ENCODE measurements around the gene DOCK10.
A peak's percentile ranks its signal among the peaks of the same experiment; 100 is the strongest.
"Not testable (repeated sequence)": the region's sequence is repeated elsewhere in the genome, so short reads cannot be mapped to it uniquely, and the experiment has no call there.

The DOCK10 gene

DNA sequence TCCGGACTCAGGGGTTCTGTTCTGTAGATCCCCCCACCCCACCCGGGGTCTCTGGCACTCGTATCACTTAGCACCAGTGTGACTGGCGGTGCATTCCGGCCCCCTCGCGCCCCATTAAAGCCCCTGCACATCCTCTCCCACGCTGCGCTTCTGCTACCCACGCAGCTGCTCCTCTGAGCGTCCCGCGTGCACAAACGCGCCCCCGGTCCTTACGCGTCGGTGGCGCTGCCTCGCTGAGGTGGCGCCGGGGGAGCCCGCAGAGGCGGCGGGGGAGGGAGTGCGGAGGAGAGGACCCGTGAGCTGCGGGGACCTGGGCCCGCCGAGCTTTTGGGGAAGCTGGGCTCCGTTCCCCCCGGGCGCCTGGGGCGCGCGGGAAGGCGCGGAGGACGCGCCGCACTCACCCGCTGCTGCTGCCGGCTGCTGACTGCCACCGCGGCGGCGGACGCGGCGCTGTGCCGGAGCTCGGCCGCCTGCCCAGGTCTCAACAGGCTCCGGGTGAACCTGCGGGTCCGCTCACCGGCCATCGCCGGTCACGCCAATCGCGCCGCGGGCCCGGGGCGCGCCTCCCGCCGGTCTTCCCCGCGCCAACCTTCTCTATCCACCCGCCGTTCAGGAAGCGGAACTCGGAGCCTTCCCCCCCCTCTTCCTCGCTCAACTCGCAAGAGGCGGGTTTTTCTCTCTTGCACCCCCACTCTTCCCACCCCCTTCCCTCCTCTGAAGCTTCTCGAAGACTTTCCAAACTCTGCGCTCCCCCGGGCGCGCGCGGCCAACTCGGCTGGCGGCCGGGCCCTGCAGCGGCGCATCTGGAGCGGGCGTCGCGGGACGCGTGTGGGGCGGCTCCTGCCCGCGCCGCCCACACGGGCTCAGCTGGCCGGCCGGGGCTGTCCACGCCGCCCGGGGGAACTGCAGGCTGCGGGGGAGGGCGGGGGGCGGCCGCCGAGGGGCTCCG, at the start of gene DOCK10:
TSS of gene DOCK10 (minus strand) at position 618 of the 949 bp plus-strand sequence. CDS start at position 524, 94 bp downstream.
- peak; percentile 57 for DNase-seq (ENCODE audit: low spot score)
- no peak for FAIRE-seq

DNA sequence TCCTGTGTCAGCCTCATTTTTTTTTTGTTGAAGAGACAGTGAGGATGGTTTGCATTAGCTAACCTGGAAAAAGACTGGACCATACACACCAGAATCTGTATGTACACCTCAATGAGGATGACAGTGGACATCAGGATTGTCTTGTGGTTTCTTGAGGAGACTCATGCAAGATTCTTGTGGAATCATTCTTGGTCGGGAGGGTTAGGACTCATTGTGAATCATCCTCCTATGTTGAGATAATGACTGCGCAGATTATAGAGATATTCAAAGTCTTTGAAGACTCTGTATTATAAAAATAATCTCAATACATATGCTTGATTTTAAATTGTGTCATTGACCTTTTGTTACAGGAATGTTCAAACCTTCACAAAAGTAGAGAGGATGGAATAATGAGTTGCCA, 49.1 kb upstream of the DOCK10 start:
- peak; percentile 64 for DNase-seq (ENCODE audit: low spot score)
- peak; percentile 52 for FAIRE-seq

DNA sequence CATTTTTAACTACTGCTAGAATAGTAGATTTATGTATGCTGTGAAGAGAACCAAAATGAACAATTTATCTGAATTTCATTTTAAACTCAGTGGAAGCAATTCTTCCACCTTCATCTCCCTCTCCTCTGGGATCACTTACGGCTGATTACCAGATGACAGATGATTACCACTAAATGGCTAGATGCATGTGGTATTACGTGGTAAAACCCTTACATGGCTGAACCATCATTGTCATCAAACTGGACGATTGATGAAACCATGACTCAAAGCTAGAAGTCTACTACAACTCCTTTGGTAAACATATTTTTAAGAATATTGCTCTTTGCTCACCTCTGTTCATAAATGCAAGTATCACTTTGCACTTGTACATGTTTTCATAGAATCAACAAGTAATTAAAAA, 48.5 kb upstream of the DOCK10 start:
- DNase-seq (ENCODE audit: low spot score) (no peak), FAIRE-seq (no peak)

DNA sequence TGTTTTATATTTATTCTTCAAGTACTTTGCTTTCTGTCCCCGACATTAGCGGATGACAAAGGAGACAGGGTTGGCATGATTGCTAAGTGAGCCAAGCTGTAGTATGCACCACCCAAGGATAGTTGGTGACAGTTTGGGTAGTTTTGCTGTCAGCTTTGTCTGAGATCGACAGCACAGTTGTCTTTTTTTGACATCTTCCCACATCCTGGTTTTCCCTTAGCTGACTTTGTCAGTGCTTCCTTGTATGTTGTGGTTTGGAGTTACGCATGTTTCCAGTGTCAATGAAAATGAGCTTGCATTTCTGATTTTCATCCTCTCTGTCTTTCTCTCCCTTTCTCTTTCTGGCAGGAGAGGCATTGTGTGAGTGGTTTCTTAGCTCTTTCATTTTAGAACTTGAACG, 44.6 kb upstream of the DOCK10 start:
- no peak for FAIRE-seq
- DNase-seq (ENCODE audit: low spot score): no peak

DNA sequence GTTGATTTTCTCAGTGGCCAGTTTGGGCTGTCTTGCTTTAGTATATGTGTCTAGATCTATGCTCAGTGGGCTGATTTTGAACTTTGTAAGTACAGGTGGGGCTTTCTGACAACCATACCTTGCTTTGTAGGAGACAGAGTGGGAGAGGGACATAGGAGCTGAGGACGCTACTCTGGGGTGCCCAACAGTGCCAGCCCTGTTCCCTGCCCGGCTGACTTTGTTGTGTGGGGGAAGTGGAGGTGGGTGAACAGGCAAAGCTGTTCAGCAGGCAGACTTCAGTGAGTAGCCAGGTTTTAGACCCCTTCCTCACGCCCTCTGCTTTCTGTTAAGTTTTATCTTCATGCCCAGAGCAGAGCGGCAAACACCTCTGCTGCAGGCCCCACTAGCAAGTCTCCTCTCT, 44.2 kb upstream of the DOCK10 start:
- no peak for DNase-seq (ENCODE audit: low spot score)
- FAIRE-seq: no peak

DNA sequence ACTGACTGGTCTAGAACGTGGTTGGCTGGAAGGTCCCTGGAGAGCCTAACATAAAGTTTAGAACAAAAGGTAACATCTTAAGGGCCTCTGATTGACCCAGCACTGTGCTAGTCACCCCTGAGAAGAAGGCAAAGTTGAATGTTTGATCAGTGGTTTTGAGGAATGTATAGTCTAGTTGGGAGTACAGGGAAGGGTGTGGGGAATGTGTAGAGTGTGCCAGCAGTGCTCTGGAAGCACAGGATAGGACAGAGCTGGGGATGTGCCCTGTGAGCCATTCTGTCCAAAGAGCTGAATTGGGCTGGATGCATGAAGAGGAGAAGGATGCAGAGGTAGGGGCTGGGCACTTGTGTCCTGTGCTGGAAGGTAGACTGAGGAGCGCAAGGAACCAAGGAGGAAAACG, 41.0 kb upstream of the DOCK10 start:
- FAIRE-seq: no peak

DNA sequence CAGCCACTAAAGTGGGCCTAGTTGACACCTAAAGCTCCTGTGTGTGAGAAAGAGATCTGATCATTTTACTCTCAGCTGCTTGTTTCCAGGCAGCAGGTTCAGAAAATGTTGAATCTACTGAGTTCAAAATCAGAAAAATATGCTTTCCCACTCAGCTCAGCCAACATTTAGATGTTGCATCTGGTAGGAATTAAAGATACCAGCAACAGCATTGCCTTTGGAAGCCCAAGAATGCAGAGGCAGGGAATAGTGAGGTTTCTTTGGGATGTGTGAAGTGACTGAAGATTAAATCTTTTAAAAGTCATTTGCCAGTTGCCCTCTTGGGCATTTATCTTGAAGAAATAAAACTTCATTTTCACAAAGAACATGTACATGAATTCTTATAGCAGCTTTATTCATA, 33.9 kb upstream of the DOCK10 start:
- DNase-seq (ENCODE audit: low spot score) (no peak), FAIRE-seq (no peak)

More for the DNA sequence above, 41.0 kb upstream of the DOCK10 start:
- DNase-seq (ENCODE audit: low spot score): peak; percentile 24

DNA sequence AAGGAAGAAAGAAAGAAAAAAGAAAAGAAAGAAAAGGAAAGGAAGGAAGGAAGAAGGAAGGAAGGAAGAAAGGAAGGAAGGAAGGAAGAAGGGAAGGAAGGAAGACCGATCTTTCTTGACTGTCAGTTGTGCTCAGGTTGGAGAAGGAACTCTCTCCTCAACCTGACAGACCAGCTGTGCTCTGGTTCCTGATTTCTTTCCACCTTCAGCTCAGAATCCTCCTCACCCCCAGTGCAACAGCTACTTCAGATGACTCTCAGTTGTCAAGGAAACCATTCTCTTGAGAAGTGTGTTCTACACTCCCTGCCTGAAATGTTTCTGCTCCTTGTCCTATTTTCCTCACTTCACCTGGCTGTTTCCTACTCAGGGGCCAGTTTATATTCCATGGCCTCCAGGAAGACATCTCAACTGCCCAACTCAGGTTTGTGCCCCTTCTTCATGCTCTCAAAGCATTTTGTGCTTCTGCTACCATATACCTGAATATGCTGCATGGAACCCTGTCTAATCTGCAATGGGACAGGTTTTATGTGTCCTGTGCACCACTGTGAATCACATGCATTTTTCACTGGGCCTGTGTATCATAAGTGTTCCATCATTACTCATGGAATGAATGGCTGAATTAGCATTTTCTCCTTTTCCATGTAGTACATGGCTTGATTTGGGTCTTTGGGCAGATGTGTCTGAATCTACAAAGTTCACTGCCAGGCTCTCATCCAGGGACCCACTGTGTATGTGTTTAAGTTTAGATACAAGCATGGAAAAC, 32.8 kb upstream of the DOCK10 start:
- DNase-seq (ENCODE audit: low spot score) (no peak), FAIRE-seq (no peak)

DNA sequence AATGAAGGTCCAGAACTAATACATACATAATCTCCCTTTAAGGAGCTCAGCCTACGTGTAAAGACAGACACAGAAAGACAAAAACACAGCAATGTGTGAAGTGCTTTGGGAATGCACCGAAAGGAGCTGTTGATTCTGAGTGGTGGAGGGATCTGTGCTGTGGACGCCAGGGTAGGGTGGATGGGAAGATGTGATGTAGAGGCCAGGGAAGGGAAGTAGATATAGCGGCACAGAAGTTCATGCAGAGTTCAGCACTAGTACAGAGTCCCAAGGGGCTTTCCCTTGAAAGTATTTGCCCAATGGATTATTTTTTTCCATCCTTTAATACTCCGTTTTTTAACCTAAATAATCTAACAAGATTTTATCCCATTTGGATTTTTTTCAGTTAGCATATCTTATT, 32.1 kb upstream of the DOCK10 start:
- no peak for FAIRE-seq
- DNase-seq (ENCODE audit: low spot score): no peak

DNA sequence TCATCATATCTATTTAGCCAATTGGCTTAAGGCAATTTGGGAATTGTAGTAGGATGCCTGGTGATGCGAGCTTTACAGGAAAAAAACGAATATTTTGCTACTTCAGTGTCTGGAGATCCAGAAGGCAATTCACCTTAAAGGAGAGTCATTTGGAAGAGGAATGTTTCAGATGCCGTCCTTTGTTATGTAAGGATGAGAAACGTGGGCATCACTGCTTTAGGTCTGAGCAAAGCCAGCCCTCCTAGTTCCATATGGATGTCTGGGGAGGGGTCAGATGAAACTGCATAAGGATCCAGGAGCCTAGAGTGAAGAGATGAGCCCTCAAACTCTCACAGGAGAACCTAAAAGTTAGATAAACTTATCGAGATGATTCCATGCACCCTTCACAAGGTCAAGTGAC, 30.9 kb upstream of the DOCK10 start:
- FAIRE-seq: no peak

DNA sequence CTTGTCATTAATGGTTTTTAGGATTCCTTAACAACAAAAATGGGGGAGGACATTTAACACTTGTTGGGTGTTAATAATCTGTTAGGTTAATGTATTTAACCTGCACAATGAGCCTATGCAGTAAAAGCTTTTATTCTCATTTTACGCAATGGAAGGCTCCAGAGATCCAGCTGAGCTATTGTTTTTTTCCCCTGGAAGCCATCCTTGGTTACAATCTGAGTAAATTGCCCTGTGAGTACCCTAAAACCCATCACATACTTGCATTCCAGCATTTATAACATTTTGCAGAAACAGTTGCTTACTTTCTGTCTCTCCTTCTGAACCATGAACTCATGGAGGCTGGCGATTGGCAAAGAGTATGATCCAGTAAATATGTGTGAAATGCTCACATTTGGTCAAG, 30.2 kb upstream of the DOCK10 start:
- DNase-seq (ENCODE audit: low spot score) (no peak), FAIRE-seq (no peak)

More for the DNA sequence above, 30.9 kb upstream of the DOCK10 start:
- DNase-seq (ENCODE audit: low spot score): no peak

DNA sequence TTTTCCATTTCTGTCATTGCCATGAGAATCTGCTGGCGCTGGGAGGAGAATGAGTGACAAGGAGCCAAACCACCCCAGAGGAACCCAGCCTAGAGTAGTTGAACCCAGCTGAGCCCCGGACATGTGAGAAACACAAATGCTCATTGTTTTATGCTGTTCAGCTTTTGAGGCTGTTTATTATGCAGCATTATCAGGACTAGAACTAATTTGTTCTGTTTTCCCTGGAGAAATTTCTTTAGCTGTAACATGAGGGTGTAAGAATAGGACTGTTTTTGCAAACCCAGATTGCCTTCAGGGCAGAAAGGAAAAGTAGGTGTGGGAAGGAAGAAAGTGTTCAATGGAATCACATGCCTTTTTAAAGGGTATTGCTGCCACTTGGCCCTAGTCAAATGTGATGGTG, 28.5 kb upstream of the DOCK10 start:
- no peak for FAIRE-seq

DNA sequence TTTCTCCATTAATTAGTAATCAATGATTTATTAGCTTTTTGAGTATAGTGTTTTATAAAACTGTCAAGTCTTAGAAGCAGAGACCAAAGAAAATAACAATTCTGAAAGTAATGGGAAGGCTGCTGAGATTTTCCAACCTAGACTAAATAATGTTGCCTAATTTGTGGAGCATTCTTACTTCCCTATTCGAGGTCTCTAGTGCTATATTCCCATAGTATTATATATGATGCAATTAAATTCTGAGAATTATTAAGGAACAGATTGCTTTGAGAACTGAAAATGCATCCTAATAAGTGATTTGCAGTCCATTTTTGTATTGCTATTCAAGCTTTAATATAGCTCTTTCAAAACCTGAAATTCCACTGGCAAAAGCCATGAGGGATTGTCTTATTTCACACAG, 27.7 kb upstream of the DOCK10 start:
- no peak for DNase-seq (ENCODE audit: low spot score)
- FAIRE-seq: no peak

More for the DNA sequence above, 28.5 kb upstream of the DOCK10 start:
- no peak for DNase-seq (ENCODE audit: low spot score)

DNA sequence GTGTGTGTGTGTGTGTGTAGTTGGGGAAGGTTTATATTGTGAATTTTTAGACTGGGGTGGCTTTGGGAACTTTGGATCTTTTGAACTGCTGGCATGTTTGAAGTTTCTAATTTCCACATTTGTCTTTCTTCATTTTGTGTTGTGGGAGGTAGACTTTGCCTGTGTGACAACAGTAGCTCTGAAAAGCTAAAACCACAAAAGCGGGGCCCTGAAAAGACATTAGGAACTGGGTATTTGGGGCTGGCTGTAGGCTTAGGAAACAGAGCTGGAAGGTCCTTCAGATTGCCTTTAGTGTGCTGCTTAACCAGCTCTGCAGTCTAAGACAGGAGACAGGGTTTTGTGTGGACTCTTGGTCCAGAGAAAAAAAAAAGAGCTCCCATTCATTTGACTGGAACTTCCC, 27.2 kb upstream of the DOCK10 start:
- DNase-seq (ENCODE audit: low spot score) (no peak), FAIRE-seq (no peak)

DNA sequence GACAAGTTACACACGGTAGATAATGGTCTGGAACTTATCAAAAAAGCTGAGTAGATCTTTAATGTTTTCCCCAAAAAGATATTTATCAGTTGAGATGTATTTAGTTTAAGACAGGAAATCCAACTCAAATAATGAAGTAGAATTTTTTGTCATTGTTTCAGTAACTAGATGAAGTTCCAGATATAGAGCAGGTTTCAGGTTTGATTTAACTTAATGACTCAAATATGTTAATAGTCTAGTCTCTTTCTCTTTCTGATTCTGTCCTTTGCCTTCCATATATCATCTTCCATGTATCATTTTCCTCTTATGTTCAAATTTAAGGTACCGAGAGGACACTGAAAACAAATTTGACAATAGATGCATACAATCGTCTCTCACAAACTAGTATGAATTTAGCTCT, 23.6 kb upstream of the DOCK10 start:
- no peak for DNase-seq (ENCODE audit: low spot score)
- FAIRE-seq: no peak

DNA sequence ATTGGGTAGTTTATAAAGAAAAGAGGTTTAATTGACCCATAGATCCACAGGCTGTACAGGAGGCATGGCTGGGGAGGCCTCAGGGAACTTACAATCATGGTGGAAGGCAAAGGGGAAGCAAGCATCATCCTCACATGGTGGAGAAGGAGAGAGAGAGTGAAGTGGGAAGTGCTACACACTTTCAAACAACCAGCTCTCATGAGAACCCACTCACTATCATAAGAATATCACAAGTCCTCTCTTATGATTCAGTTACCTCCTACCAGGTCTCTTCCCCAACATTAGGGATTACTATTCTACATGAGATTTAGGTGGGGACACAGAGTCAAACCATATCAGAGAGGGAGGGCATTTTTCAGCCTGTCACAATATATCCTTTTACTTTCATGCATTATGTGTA, 22.7 kb upstream of the DOCK10 start:
- no peak for FAIRE-seq
- DNase-seq (ENCODE audit: low spot score): no peak

DNA sequence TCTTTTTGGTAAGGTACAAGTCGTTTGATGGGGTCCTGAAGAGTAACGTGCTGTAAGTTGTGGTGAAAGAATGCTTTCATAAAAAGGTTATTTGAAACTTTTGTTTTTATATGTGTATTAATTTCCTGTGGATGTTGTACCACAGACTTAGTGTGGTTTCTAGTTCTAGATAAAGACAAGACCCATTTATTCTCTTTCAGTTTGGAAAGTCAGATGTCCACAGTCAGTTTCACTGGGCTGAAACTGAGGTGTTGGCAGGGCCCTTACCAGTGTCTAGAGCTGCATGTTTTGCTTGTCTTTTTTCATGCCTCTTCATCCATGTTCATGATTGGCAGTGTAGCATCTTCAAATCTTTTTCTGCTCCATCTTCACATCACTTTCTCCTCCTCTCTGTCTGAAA, 22.1 kb upstream of the DOCK10 start:
- FAIRE-seq: no peak
- DNase-seq (ENCODE audit: low spot score): no peak

DNA sequence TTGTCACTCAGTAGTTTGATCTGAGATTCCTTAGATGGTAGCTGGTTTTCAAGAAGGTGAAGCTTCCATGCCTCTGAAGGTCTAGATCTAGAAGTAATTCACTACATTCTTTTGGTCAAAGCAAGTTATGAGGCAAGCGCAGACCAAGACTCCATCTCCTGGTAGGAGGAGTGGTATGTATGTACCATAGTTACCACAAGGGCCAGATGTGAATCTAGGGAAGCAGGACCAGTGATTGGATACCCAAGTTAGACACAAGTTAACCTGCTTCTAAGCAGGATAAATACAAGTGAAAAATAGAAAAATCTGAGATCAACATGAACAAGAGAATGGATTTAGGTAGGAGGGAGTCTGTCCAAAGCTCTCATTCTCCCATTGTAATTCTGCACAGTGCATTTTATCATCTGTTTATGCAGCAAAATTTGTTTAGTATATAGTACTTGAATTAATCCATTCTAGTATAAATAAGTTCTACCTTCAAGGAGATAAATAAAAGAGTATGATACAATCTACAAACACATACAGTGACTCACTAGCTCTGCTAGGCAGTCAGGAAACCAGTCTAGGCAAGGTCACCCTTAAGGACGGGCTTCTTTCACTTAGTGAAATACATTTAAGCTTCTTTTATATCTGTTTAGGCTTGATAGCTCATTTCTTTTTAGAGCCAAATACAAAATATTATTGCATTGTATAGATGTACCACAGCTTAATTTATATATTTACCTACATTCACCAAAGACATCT, 14.2 kb upstream of the DOCK10 start:
- FAIRE-seq: no peak

DNA sequence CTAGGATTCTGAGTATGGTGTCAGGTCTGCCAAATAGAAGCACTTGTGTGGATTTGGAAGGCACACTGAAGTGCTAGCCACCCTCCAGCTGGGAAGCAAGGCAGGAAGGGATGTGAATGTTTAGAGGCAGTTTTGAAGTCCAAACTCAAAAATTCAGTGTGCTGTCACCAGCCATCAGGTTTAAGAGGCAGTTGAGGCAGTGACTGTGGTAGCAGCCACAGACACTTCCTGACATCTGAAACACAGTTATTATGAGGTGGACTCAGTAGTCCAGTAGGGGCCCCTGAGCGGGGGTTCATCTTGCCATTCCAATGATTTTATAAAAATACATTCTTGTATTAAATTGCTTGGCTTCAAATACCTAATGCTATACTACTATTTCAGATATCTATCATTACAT, 13.4 kb upstream of the DOCK10 start:
- DNase-seq (ENCODE audit: low spot score) (no peak), FAIRE-seq (no peak)

More for the DNA sequence above, 14.2 kb upstream of the DOCK10 start:
- DNase-seq (ENCODE audit: low spot score): no peak

DNA sequence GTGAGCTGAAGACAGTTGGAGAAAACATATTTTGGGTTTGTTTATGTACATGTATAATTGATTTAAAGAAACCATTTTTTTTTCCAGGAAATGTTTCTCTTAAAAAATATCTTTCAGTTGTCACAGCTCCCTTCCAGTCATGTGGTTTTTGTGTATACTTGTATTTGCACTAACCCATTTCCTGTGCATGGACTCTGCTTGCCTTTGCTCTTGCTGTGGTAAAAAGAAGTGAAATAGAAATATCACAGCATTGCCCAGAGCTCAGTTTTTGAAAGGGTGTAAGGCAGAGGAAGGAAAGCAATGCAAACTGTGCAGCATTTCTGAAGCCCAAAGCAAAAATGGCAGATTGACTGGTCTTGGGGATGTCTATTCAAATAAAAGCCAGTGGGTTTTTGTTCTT, 10.4 kb upstream of the DOCK10 start:
- no peak for FAIRE-seq
- DNase-seq (ENCODE audit: low spot score): no peak

DNA sequence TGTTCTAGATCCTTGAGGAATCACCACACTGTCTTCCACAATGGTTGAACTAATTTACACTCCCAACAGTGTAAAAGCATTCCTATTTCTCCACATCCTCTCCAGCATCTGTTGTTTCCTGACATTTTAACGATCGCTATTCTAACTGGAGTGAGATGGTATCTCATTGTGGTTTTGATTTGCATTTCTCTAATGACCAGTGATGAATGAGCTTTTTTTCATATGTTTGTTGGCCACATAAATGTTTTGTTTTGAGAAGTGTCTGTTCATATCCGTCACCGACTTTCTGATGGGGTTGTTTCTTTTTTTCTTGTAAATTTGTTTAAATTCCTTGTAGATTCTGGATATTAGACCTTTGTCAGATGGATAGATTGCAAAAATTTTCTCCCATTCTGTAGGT, 5.2 kb upstream of the DOCK10 start:
- DNase-seq (ENCODE audit: low spot score); FAIRE-seq: not testable (repeated sequence)

DNA sequence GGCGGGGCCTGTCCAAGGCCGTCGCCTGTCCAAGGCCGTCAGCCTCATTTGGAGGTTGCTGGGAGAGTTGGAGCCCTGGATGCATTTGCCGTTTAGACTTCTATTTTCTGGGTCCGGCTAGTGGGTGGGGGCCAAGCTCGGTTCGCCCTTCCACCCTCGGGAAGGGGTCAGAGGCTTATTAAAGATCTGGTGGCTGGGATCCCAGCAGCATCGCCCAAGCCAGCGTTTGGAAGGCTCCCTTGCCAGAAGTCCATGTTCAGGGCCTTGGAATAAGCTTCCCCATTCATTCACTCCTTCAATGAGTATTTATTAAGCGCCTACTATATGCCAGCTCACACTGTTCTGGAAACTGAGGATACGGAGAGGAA, 516 bp upstream of the DOCK10 start:
- DNase-seq (ENCODE audit: low spot score) (no peak), FAIRE-seq (no peak)
